Measurements from ENCODE around the gene ABR. TPM values are rescaled to one million over a fixed set of nuclear protein-coding genes. Genes with fewer than 3 reads are reported as not detected.
A peak's percentile ranks its signal among the peaks of the same experiment; 100 is the strongest.
"Not testable (repeated sequence)": the region's sequence is repeated elsewhere in the genome, so short reads cannot be mapped to it uniquely, and the experiment has no call there.

ABR gene
- total RNA-seq, 1 donor from 2014 or later: 24.5 TPM

DNA sequence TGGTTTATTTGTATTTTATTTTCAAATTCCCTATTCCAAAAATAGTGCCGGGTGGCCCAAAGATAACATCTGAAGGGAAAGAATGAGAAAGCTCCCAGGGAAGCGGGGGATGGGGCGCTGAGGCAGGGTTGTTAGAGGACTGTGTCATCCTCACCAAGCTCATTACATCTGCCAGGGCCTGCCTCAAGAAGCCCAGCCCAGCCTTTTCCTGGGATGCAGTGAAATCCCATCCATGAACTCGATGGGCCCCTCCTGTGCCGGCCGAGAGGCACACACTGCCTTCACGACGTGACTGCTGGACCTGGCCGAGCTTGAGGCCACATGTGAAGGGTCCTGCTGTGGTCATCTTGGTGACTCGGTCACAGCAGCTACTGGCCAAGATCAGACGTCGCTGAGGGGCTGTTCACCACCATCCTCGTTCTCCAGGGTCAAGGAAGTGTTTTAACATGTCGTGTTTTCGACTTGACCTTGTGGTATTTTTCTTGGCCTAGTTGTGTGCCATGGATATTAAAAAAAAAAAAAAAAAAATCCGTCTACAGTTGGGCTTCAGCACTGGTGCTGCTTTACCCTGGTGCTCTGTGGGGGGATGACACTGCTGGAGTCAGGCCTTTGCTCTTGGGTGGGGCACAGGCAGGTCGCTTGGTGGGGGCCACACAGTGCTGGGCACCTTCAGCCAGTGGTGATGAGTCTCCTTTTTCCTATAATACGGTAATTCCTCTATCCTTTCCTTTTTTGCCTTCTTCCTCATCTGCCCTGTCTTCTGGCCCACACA lies 178.0 kb downstream of the ABR start:
- no peaks in the 10 kb centered on the region for H3K27me3 ChIP-seq (ENCODE audit: control insufficient read depth in 3 of 3, insufficient read depth in 3 of 3, low read length in 3 of 3)
- peak overlapping the region; percentile 11 to 70 (median 57) for H3K9ac ChIP-seq (ENCODE audit: low read depth in 1 of 3, low read length in 3 of 3)
- H3K36me3 ChIP-seq (ENCODE audit: control insufficient read depth in 3 of 3, insufficient read depth in 3 of 3, low read length in 3 of 3): peaks cover 35 to 44% (median 39%) of the 10 kb centered on the region in 3 donors
- H3K9me3 ChIP-seq (ENCODE audit: control insufficient read depth in 3 of 3, low read length in 3 of 3): no peaks in the 10 kb centered on the region
- peaks cover 83 to 94% (median 89%) of the 10 kb centered on the region in 3 donors for H3K4me1 ChIP-seq (ENCODE audit: control insufficient read depth in 3 of 3, insufficient read depth in 3 of 3, low read length in 3 of 3)
- H3K27ac ChIP-seq (ENCODE audit: low read depth, low read length): peak overlapping the region; percentile 90
- peak overlapping the region in 1 of 3 donors; percentile 46 for H3K4me3 ChIP-seq (ENCODE audit: low read length in 3 of 3)

GRCh38 chr17:1000597-1001461 lies 179.0 kb downstream of the ABR start:
- H3K9ac ChIP-seq (ENCODE audit: low read depth in 1 of 3, low read length in 3 of 3): peak overlapping the region; percentile 41 to 80 (median 58)
- H3K27me3 ChIP-seq (ENCODE audit: control insufficient read depth in 3 of 3, insufficient read depth in 3 of 3, low read length in 3 of 3): no peaks in the 10 kb centered on the region
- H3K4me3 ChIP-seq (ENCODE audit: low read length in 3 of 3): peak overlapping the region in 2 of 3 donors; percentile 37 to 52
- H3K9me3 ChIP-seq (ENCODE audit: control insufficient read depth in 3 of 3, low read length in 3 of 3): no peaks in the 10 kb centered on the region
- H3K27ac ChIP-seq (ENCODE audit: low read depth, low read length): peak overlapping the region; percentile 90
- H3K36me3 ChIP-seq (ENCODE audit: control insufficient read depth in 3 of 3, insufficient read depth in 3 of 3, low read length in 3 of 3): peaks cover 35 to 44% (median 39%) of the 10 kb centered on the region in 3 donors
- peaks cover 76 to 87% (median 82%) of the 10 kb centered on the region in 3 donors for H3K4me1 ChIP-seq (ENCODE audit: control insufficient read depth in 3 of 3, insufficient read depth in 3 of 3, low read length in 3 of 3)

GRCh38 chr17:998111-998510 lies 181.7 kb downstream of the ABR start:
- H3K4me3 ChIP-seq (ENCODE audit: low read length in 3 of 3): peak overlapping the region; percentile 98 to 100 (median 100)
- no peaks in the 10 kb centered on the region for H3K9me3 ChIP-seq (ENCODE audit: control insufficient read depth in 3 of 3, low read length in 3 of 3)
- no peaks in the 10 kb centered on the region for H3K27me3 ChIP-seq (ENCODE audit: control insufficient read depth in 3 of 3, insufficient read depth in 3 of 3, low read length in 3 of 3)
- peaks cover 25 to 30% (median 25%) of the 10 kb centered on the region in 3 donors for H3K36me3 ChIP-seq (ENCODE audit: control insufficient read depth in 3 of 3, insufficient read depth in 3 of 3, low read length in 3 of 3)
- H3K4me1 ChIP-seq (ENCODE audit: control insufficient read depth in 3 of 3, insufficient read depth in 3 of 3, low read length in 3 of 3): peaks cover 50 to 60% (median 54%) of the 10 kb centered on the region in 3 donors
- H3K27ac ChIP-seq (ENCODE audit: low read depth, low read length): no peak overlapping the region
- peak overlapping the region; percentile 99 to 100 (median 99) for H3K9ac ChIP-seq (ENCODE audit: low read depth in 1 of 3, low read length in 3 of 3)

GRCh38 chr17:996554-997344 lies 183.0 kb downstream of the ABR start, which contains the start of gene TIMM22:
TSS of gene TIMM22 (plus strand) at chr17:997129. CDS start at chr17:997143, 14 bp downstream.
- Histone ChIP-seq H3K4me1 (ENCODE audit: control insufficient read depth in 3 of 3, insufficient read depth in 3 of 3, low read length in 3 of 3) (peaks cover 36 to 46% (median 41%) of the 10 kb centered on the region in 3 donors), H3K4me3 (ENCODE audit: low read length in 3 of 3) (peak within 1 kb of the TSS; percentile 98 to 100 (median 100)), H3K36me3 (ENCODE audit: control insufficient read depth in 3 of 3, insufficient read depth in 3 of 3, low read length in 3 of 3) (peaks cover 19 to 22% (median 22%) of the 10 kb centered on the region in 3 donors), H3K27ac (ENCODE audit: low read depth, low read length) (peak within 1 kb of the TSS; percentile 93), H3K9ac (ENCODE audit: low read depth in 1 of 3, low read length in 3 of 3) (peak within 1 kb of the TSS; percentile 99 to 100 (median 99)), H3K9me3 (ENCODE audit: control insufficient read depth in 3 of 3, low read length in 3 of 3) (no peaks in the 10 kb centered on the region), H3K27me3 (ENCODE audit: control insufficient read depth in 3 of 3, insufficient read depth in 3 of 3, low read length in 3 of 3) (no peaks in the 10 kb centered on the region)

DNA sequence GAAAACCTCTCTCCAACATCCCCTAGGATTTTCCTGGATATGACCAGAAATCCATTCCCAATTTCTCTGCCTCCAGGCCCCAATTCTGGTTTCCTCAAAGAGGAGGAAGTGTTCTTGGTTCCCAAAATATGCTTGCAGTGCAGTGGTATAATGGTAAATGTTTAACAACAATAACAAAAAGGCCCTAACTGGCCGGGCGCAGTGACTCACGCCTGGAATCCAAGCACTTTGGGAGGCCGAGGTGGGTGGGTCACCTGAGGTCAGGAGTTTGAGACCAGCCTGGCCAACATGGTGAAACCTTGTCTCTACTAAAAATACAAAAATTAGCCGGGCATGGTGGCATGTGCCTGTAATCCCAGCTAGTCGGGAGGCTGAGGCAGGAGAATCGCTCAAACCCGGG lies 184.5 kb downstream of the ABR start:
- H3K27me3 ChIP-seq (ENCODE audit: control insufficient read depth in 3 of 3, insufficient read depth in 3 of 3, low read length in 3 of 3); H3K9ac ChIP-seq (ENCODE audit: low read depth in 1 of 3, low read length in 3 of 3); H3K4me3 ChIP-seq (ENCODE audit: low read length in 3 of 3); H3K27ac ChIP-seq (ENCODE audit: low read depth, low read length); H3K9me3 ChIP-seq (ENCODE audit: control insufficient read depth in 3 of 3, low read length in 3 of 3): not testable (repeated sequence)
- peaks cover 9 to 15% (median 12%) of the 10 kb centered on the region in 3 donors for H3K36me3 ChIP-seq (ENCODE audit: control insufficient read depth in 3 of 3, insufficient read depth in 3 of 3, low read length in 3 of 3)
- peaks cover 22 to 32% (median 26%) of the 10 kb centered on the region in 3 donors for H3K4me1 ChIP-seq (ENCODE audit: control insufficient read depth in 3 of 3, insufficient read depth in 3 of 3, low read length in 3 of 3)

DNA sequence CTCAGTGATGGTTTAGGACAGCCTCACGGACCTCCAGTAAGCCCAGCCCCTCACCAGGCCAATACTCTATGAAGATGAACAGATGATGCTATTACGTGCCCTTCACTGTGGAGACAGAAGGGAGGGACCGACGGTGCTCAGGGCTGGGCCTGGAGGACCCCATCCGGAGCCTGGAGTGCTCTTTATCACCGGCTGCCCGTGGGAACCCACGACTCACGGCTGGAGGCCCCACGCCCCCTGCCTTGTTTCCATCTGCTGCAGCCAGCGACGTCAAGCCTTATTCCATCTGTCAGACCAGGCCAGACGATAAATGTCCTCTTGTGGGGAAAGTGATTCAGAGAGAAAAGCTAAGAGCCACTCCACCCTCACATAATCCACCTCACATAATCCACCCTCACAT lies 186.8 kb downstream of the ABR start:
- Histone ChIP-seq H3K9ac (ENCODE audit: low read depth in 1 of 3, low read length in 3 of 3) (no peak overlapping the region), H3K4me3 (ENCODE audit: low read length in 3 of 3) (no peak overlapping the region), H3K27me3 (ENCODE audit: control insufficient read depth in 3 of 3, insufficient read depth in 3 of 3, low read length in 3 of 3) (no peaks in the 10 kb centered on the region), H3K27ac (ENCODE audit: low read depth, low read length) (no peak overlapping the region), H3K36me3 (ENCODE audit: control insufficient read depth in 3 of 3, insufficient read depth in 3 of 3, low read length in 3 of 3) (peaks cover 0 to 6% (median 3%) of the 10 kb centered on the region in 3 donors), H3K9me3 (ENCODE audit: control insufficient read depth in 3 of 3, low read length in 3 of 3) (no peaks in the 10 kb centered on the region), H3K4me1 (ENCODE audit: control insufficient read depth in 3 of 3, insufficient read depth in 3 of 3, low read length in 3 of 3) (peaks cover 3 to 13% (median 8%) of the 10 kb centered on the region in 3 donors)

DNA sequence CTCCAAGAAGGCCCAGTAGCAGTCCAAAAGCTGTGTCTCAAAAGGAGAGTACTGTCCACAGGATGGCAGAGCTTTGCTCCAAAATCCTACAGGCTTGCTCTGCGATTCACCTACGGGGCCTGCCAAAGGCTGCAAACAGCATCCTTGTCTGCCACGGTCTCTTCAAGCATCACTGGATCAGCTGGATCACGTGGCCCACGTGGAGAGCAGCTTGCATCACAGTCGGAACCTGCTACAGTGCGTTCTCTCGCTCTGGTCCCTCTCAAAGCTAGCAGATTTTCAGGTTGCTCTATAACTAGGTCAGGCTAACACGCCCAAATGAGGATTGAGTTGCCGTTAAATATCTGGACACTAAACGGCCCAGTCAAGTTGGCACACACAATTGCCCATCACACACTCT lies 191.2 kb downstream of the ABR start:
- Histone ChIP-seq H3K9ac (ENCODE audit: low read depth in 1 of 3, low read length in 3 of 3) (no peak overlapping the region), H3K36me3 (ENCODE audit: control insufficient read depth in 3 of 3, insufficient read depth in 3 of 3, low read length in 3 of 3) (peaks cover 0 to 2% (median 0%) of the 10 kb centered on the region in 3 donors), H3K27ac (ENCODE audit: low read depth, low read length) (no peak overlapping the region), H3K4me3 (ENCODE audit: low read length in 3 of 3) (no peak overlapping the region), H3K27me3 (ENCODE audit: control insufficient read depth in 3 of 3, insufficient read depth in 3 of 3, low read length in 3 of 3) (no peaks in the 10 kb centered on the region), H3K9me3 (ENCODE audit: control insufficient read depth in 3 of 3, low read length in 3 of 3) (no peaks in the 10 kb centered on the region), H3K4me1 (ENCODE audit: control insufficient read depth in 3 of 3, insufficient read depth in 3 of 3, low read length in 3 of 3) (no peaks in the 10 kb centered on the region)

GRCh38 chr17:987931-988330 lies 191.8 kb downstream of the ABR start:
- H3K9ac ChIP-seq (ENCODE audit: low read depth in 1 of 3, low read length in 3 of 3): no peak overlapping the region
- H3K4me1 ChIP-seq (ENCODE audit: control insufficient read depth in 3 of 3, insufficient read depth in 3 of 3, low read length in 3 of 3): no peaks in the 10 kb centered on the region
- H3K36me3 ChIP-seq (ENCODE audit: control insufficient read depth in 3 of 3, insufficient read depth in 3 of 3, low read length in 3 of 3): peaks cover 0 to 2% (median 0%) of the 10 kb centered on the region in 3 donors
- no peaks in the 10 kb centered on the region for H3K9me3 ChIP-seq (ENCODE audit: control insufficient read depth in 3 of 3, low read length in 3 of 3)
- no peak overlapping the region for H3K4me3 ChIP-seq (ENCODE audit: low read length in 3 of 3)
- H3K27ac ChIP-seq (ENCODE audit: low read depth, low read length): no peak overlapping the region
- H3K27me3 ChIP-seq (ENCODE audit: control insufficient read depth in 3 of 3, insufficient read depth in 3 of 3, low read length in 3 of 3): no peaks in the 10 kb centered on the region

GRCh38 chr17:986322-986929 lies 193.4 kb downstream of the ABR start:
- no peak overlapping the region for H3K27ac ChIP-seq (ENCODE audit: low read depth, low read length)
- H3K9me3 ChIP-seq (ENCODE audit: control insufficient read depth in 3 of 3, low read length in 3 of 3): no peaks in the 10 kb centered on the region
- H3K36me3 ChIP-seq (ENCODE audit: control insufficient read depth in 3 of 3, insufficient read depth in 3 of 3, low read length in 3 of 3): peaks cover 0 to 2% (median 0%) of the 10 kb centered on the region in 3 donors
- H3K27me3 ChIP-seq (ENCODE audit: control insufficient read depth in 3 of 3, insufficient read depth in 3 of 3, low read length in 3 of 3): no peaks in the 10 kb centered on the region
- no peak overlapping the region for H3K9ac ChIP-seq (ENCODE audit: low read depth in 1 of 3, low read length in 3 of 3)
- no peaks in the 10 kb centered on the region for H3K4me1 ChIP-seq (ENCODE audit: control insufficient read depth in 3 of 3, insufficient read depth in 3 of 3, low read length in 3 of 3)
- H3K4me3 ChIP-seq (ENCODE audit: low read length in 3 of 3): no peak overlapping the region

Measured in skeletal muscle tissue (tissue), 4 donors.